ENCODE results near the gene KNG1. TPM values are rescaled to one million over a fixed set of nuclear protein-coding genes. Genes with fewer than 3 reads are reported as not detected.

KNG1 gene
- total RNA-seq, 2 donors from 2014 or later, result not detected

- WGBS, 2 donors, result 5 to 14% methylated on average over 7 of the region's 7 CpGs
- no peaks in the 10 kb centered on the region for H3K27me3 ChIP-seq
- no peak for ATAC-seq
- intact Hi-C loops (cut with DNase I), result no loop called here
- no peak for TF ChIP-seq POLR2A (IDR thresholded peaks at IDR 0.05)
- DNase-seq, result peak in 2 of 4 donors; percentile 20 to 23
- H3K36me3 ChIP-seq (replicated peaks in 1 of 2; ENCODE audit: insufficient read depth in 1 of 2, low read depth in 2 of 2), result peaks cover 14 to 30% of the 10 kb centered on the region in 2 donors
- peak overlapping the region; percentile 66 to 91 for H3K4me3 ChIP-seq
- no peaks in the 10 kb centered on the region for H3K9me3 ChIP-seq
- peak overlapping the region in 3 of 4 donors; percentile 95 to 97 (median 96) for H3K27ac ChIP-seq
- H3K4me1 ChIP-seq, result peaks cover 50% of the 10 kb centered on the region
Observed at GRCh38 chr3:186784820-186785494, 67.8 kb downstream of the KNG1 start.

- H3K9me3 ChIP-seq, result no peaks in the 10 kb centered on the region
- peaks cover 14 to 30% of the 10 kb centered on the region in 2 donors for H3K36me3 ChIP-seq (replicated peaks in 1 of 2; ENCODE audit: insufficient read depth in 1 of 2, low read depth in 2 of 2)
- WGBS, 2 donors, result 5 to 12% methylated on average over 7 of the region's 7 CpGs
- peak overlapping the region in 2 of 4 donors; percentile 14 to 96 for H3K27ac ChIP-seq
- ATAC-seq (no peak), DNase-seq (no peak)
- H3K4me1 ChIP-seq, result peaks cover 50% of the 10 kb centered on the region
- intact Hi-C loops (cut with DNase I), result no loop called here
- H3K27me3 ChIP-seq, result no peaks in the 10 kb centered on the region
- TF ChIP-seq CTCF (IDR thresholded peaks at IDR 0.05), result no peak
- TF ChIP-seq POLR2A (IDR thresholded peaks at IDR 0.05), result no peak
- peak overlapping the region; percentile 66 to 91 for H3K4me3 ChIP-seq
Observed at GRCh38 chr3:186785495-186786018, 68.4 kb downstream of the KNG1 start.

- Histone ChIP-seq H3K36me3 (replicated peaks in 1 of 2; ENCODE audit: insufficient read depth in 1 of 2, low read depth in 2 of 2) (peaks cover 14 to 30% of the 10 kb centered on the region in 2 donors), H3K9me3 (no peaks in the 10 kb centered on the region), H3K27me3 (no peaks in the 10 kb centered on the region), H3K4me3 (no peak overlapping the region), H3K4me1 (peaks cover 50% of the 10 kb centered on the region), H3K27ac (no peak overlapping the region)
- TF ChIP-seq POLR2A (IDR thresholded peaks at IDR 0.05) (no peak), CTCF (IDR thresholded peaks at IDR 0.05) (no peak)
- intact Hi-C loops (cut with DNase I), result no loop called here
- ATAC-seq (no peak), DNase-seq (no peak)
- 57 to 62% methylated on average over 3 of the region's 3 CpGs for WGBS, 2 donors
Observed at GRCh38 chr3:186786922-186787321, 69.8 kb downstream of the KNG1 start.

GRCh38 chr3:186787642-186788481 lies 70.7 kb downstream of the KNG1 start:
- intact Hi-C loops (cut with DNase I), result no loop called here
- Histone ChIP-seq H3K9me3 (no peaks in the 10 kb centered on the region), H3K4me1 (peaks cover 45% of the 10 kb centered on the region), H3K36me3 (replicated peaks in 1 of 2; ENCODE audit: insufficient read depth in 1 of 2, low read depth in 2 of 2) (peaks cover 14 to 30% of the 10 kb centered on the region in 2 donors), H3K27ac (peak overlapping the region in 1 of 4 donors; percentile 20), H3K4me3 (no peak overlapping the region), H3K27me3 (no peaks in the 10 kb centered on the region)
- 65 to 66% methylated on average over 15 of the region's 15 CpGs for WGBS, 2 donors
- ATAC-seq, result no peak
- DNase-seq, result no peak
- no peak for TF ChIP-seq CTCF (IDR thresholded peaks at IDR 0.05)
- TF ChIP-seq POLR2A (IDR thresholded peaks at IDR 0.05), result no peak
